GM12801 (cell line): ENCODE data around the gene PELI2.

ENCODE experiments used
- TF ChIP-seq, protein P1 (sequence below): IDR thresholded peaks from one replicate; pipeline ENCODE4 v1.5.1; 2011; ENCODE audit warnings: control low read depth; ENCODE audit not compliant: insufficient read length; ENCODE audit errors: extremely low read depth

Gene PELI2

GRCh38 chr14:56304456-56304855 is 186.2 kb downstream of the PELI2 start:
- TF ChIP-seq, protein P1, sequence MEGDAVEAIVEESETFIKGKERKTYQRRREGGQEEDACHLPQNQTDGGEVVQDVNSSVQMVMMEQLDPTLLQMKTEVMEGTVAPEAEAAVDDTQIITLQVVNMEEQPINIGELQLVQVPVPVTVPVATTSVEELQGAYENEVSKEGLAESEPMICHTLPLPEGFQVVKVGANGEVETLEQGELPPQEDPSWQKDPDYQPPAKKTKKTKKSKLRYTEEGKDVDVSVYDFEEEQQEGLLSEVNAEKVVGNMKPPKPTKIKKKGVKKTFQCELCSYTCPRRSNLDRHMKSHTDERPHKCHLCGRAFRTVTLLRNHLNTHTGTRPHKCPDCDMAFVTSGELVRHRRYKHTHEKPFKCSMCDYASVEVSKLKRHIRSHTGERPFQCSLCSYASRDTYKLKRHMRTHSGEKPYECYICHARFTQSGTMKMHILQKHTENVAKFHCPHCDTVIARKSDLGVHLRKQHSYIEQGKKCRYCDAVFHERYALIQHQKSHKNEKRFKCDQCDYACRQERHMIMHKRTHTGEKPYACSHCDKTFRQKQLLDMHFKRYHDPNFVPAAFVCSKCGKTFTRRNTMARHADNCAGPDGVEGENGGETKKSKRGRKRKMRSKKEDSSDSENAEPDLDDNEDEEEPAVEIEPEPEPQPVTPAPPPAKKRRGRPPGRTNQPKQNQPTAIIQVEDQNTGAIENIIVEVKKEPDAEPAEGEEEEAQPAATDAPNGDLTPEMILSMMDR, result no peak

- TF ChIP-seq, protein P1, result no peak
These were observed 191.0 kb downstream of the PELI2 start for GRCh38 chr14:56309198-56309597.

DNA sequence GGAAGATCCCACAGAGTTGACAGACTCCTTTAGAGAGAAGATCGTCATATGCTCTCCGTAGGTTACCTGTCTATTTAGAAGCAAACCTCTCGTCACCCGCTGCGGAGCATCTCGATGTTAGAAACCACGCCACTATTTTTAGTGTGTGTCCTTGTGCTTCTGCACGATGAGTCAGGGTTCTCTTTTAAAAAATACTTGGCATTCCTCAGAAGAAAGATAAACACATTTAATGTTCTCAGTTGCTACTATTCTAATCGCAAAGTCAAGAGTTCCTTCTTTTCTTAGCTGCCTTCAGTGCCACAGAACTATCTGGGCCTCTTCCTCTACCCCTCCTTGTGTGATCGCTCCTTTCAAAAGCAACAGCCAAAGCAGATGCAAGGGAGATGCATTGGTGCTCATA is 192.4 kb downstream of the PELI2 start:
- TF ChIP-seq, protein P1, result no peak

DNA sequence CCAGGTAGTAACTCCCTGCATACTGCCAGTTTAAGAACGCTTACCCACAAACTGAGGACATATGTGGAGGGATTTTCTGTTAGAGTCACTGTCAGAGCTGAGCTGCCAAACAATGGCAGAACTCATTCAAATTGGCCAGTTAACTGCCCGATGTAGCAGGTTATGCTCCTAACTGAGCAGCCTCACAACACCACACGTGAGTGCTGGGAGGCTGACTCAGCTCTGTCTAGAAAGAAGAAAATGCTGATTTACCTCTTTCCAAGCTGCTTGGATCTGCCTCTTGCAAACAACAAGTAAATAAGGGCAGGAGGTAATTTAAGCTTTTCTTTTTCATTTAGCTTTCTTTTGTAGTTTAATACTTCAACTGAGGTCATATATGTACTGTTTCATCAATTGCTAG is 195.6 kb downstream of the PELI2 start:
- TF ChIP-seq, protein P1, result no peak

DNA sequence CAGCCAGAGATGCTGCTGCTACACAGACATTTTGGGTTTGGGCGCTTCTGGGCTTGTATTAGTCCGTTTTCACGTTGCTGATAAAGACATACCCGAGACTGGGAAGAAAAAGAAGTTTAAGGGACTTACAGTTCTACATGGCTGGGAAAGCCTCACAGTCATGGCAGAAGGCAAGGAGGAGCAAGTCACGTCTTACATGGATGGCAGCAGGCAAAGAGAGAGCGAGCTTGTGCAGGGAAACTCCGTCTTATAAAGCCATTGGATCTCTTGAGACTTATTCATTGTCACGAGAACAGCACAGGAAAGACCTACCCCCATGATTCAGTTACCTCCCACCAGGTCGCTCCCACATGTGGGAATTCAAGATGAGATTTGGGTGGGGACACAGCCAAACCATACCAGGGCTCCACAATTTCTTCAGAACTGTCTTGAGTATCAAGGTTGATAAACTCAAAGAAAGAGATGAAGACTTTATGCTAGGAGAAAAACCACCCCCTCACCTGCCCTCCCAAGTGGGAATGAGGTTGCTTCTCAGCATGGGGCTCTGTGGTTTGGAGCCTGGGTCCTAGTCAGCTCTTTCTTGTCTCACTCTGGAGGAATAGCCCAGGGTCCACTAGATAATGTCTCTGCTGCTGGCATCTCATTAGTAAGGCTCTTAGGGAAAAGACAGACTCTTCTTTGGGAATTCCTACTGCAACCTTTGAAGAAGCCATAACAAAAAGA is 200.3 kb downstream of the PELI2 start:
- TF ChIP-seq, protein P1, result no peak

- TF ChIP-seq, protein P1, result no peak
These were observed 203.7 kb downstream of the PELI2 start for GRCh38 chr14:56321861-56322260.

- TF ChIP-seq, protein P1, result no peak
These were observed 204.3 kb downstream of the PELI2 start for GRCh38 chr14:56322531-56322930.
